CD4-positive, alpha-beta T cell treated with Interferon alpha-2 for 1 hour (primary cell): ENCODE results near the gene HS3ST3A1.

Experiments
- DNase-seq, 2 donors: peaks; one replicate each; pipeline ENCODE4 v3.0.0-alpha.2; 2020 to 2022

HS3ST3A1 gene

GRCh38 chr17:13485327-13485726, 116.4 kb downstream of the HS3ST3A1 start:
- no peak for DNase-seq

- no peak for DNase-seq
Observed at GRCh38 chr17:13484020-13484419, 117.7 kb downstream of the HS3ST3A1 start.

- DNase-seq = no peak
Observed at GRCh38 chr17:13480877-13481276, 120.9 kb downstream of the HS3ST3A1 start.

- DNase-seq = no peak
Observed at GRCh38 chr17:13478326-13478830, 123.4 kb downstream of the HS3ST3A1 start.

- no peak for DNase-seq
Observed at GRCh38 chr17:13477180-13477611, 124.5 kb downstream of the HS3ST3A1 start.

- no peak for DNase-seq
Observed at GRCh38 chr17:13476720-13477119, 125.0 kb downstream of the HS3ST3A1 start.

GRCh38 chr17:13475574-13476223, 126.0 kb downstream of the HS3ST3A1 start:
- no peak for DNase-seq

GRCh38 chr17:13474073-13474800, 127.5 kb downstream of the HS3ST3A1 start:
- DNase-seq = no peak

- no peak for DNase-seq
Observed at GRCh38 chr17:13465678-13466077, 136.1 kb downstream of the HS3ST3A1 start.

- DNase-seq = no peak
Observed at GRCh38 chr17:13462673-13463124, 139.0 kb downstream of the HS3ST3A1 start.

- no peak for DNase-seq
Observed at GRCh38 chr17:13462146-13462545, 139.6 kb downstream of the HS3ST3A1 start.

- DNase-seq = no peak
Observed at GRCh38 chr17:13460261-13461000, 141.3 kb downstream of the HS3ST3A1 start.

- DNase-seq = no peak
Observed at GRCh38 chr17:13457783-13458182, 143.9 kb downstream of the HS3ST3A1 start.
